Ovary (tissue), 3 donors: ENCODE data around the gene PSTPIP2.

Experiments
- EP300 ChIP-seq: sonication (generic); formaldehyde crosslinking; IDR thresholded peaks from one replicate; pipeline ENCODE4 v1.6.1; 2017; ENCODE audit warnings: antibody characterized with exemption
- POLR2A ChIP-seq: fragments of 450-650 bp; IDR thresholded peaks from one replicate; pipeline ENCODE4 v1.6.1; 2017; ENCODE audit warnings: antibody characterized with exemption, mild to moderate bottlenecking, moderate library complexity
- TF ChIP-seq, protein P1 (sequence below), 3 donors: fragments of 450-650 bp in 2 of 3; fragments of 200-600 bp in 1 of 3; IDR thresholded peaks; one replicate each; pipeline versions ENCODE4 v1.5.1 to v1.8.0; 2016 to 2022; ENCODE audit warnings: antibody characterized with exemption in 3 of 3, mild to moderate bottlenecking in 1 of 3
- donor health status: DM: no; HTN: no; CAD: no.

DNA sequence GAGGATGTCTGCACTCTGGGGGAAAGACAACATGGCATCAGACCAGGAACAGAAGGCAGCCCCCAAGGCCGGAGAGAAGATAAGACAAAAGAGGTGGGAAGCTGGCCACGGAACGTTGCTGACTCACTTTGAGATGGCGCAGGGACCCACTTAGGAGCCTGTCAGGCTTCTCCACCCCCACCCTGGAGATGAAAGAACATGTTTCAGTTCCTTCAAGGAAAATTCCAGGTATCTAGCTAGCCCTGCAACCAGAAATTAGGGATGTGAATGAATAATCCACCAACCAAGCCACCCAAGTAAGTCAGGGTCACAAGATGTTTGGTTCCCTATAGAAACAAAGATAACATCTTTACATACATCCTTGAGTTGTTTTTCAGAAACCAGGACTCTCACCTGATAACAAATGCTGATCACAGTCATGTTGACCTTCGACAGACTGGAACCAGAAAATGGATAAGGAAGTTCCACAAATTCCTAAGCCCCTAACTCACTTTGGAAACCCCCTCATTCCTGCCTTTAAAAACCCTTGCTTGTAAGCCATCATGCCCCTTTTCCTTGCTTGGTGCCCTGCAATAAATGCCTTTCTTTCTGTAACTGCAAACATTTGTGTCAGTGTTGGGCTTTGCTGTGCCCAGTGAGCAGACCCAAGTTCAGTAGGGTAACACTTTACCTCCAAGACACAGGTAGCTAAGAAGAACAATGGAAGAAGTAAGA is 31.9 kb downstream of the PSTPIP2 start:
- TF ChIP-seq, protein P1, sequence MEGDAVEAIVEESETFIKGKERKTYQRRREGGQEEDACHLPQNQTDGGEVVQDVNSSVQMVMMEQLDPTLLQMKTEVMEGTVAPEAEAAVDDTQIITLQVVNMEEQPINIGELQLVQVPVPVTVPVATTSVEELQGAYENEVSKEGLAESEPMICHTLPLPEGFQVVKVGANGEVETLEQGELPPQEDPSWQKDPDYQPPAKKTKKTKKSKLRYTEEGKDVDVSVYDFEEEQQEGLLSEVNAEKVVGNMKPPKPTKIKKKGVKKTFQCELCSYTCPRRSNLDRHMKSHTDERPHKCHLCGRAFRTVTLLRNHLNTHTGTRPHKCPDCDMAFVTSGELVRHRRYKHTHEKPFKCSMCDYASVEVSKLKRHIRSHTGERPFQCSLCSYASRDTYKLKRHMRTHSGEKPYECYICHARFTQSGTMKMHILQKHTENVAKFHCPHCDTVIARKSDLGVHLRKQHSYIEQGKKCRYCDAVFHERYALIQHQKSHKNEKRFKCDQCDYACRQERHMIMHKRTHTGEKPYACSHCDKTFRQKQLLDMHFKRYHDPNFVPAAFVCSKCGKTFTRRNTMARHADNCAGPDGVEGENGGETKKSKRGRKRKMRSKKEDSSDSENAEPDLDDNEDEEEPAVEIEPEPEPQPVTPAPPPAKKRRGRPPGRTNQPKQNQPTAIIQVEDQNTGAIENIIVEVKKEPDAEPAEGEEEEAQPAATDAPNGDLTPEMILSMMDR (IDR thresholded peaks at IDR 0.05) = no peak
- TF ChIP-seq EP300 = no peak
- TF ChIP-seq POLR2A = no peak
